ENCODE results near the gene ARFGEF3. TPM values are rescaled to one million over a fixed set of nuclear protein-coding genes. Genes with fewer than 3 reads are reported as not detected.

ARFGEF3 gene
- polyA plus RNA-seq, 1 of the 3 experiments (the other 2 are of a cell fraction) = not detected

DNA sequence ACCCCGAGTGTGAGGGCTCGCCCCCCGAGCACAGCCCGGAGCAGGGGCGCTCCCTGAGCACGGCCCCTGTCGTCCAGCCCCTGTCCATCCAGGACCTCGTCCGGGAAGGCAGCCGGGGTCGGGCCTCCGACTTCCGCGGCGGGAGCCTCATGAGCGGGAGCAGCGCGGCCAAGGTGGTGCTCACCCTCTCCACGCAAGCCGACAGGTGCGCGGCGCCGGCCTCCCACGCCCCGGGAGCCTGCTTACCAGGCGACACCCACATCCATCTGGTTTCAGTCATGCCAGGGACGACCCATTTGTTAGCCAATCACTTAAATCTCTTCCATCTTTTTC is 130.1 kb downstream of the ARFGEF3 start:
- no peaks in the 10 kb centered on the region for H3K4me1 ChIP-seq (ENCODE audit: control insufficient read depth in 1 of 2, insufficient read depth in 2 of 2, low read depth in 1 of 2, low read length in 1 of 2)
- POLR2A ChIA-PET = no interaction called here
- no peak overlapping the region for H3K27ac ChIP-seq (ENCODE audit: low read depth in 2 of 2, low read length in 1 of 2)
- no peaks in the 10 kb centered on the region for H3K79me2 ChIP-seq (ENCODE audit: insufficient read depth)
- no peak overlapping the region for H3K9ac ChIP-seq
- H3K4me2 ChIP-seq = no peak overlapping the region
- TF ChIP-seq EP300 (IDR thresholded peaks at IDR 0.05; ENCODE audit: borderline replicate concordance in 1 of 2, low read depth in 1 of 2, low read length in 1 of 2) = no peak
- no peak for TF ChIP-seq IRF3 (IDR thresholded peaks at IDR 0.05; ENCODE audit: low read depth, low read length)
- no peak for TF ChIP-seq POLR2AphosphoS5 (IDR thresholded peaks at IDR 0.05; ENCODE audit: low read depth, low read length)
- no peak for TF ChIP-seq TAF1 (IDR thresholded peaks at IDR 0.05; ENCODE audit: borderline replicate concordance, low read depth, low read length)
- TF ChIP-seq GATA2 (CRISPR knock-in tag; IDR thresholded peaks at IDR 0.05) = no peak
- TF ChIP-seq, protein P1, sequence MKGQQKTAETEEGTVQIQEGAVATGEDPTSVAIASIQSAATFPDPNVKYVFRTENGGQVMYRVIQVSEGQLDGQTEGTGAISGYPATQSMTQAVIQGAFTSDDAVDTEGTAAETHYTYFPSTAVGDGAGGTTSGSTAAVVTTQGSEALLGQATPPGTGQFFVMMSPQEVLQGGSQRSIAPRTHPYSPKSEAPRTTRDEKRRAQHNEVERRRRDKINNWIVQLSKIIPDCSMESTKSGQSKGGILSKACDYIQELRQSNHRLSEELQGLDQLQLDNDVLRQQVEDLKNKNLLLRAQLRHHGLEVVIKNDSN (IDR thresholded peaks at IDR 0.05; ENCODE audit: borderline replicate concordance, low read depth) = no peak
- 0 out of 2 replicates have a peak, but pooled peaks cover 4% of the 10 kb centered on the region for H3K27me3 ChIP-seq (ENCODE audit: insufficient read depth)
- CTCF ChIA-PET = no interaction called here
- no peak overlapping the region for H2AFZ ChIP-seq (ENCODE audit: low read depth)
- H3F3A ChIP-seq (replicated peaks; ENCODE audit: insufficient read depth) = no peaks in the 10 kb centered on the region
- no peak overlapping the region for H3K4me3 ChIP-seq (ENCODE audit: low read depth in 2 of 2, low read length in 1 of 2)
- WGBS (ENCODE audit: low lambda C conversion rate) = 0% methylated on average over 1 of the region's 28 CpGs
- no peaks in the 10 kb centered on the region for H3K9me2 ChIP-seq
- no peaks in the 10 kb centered on the region for H3K9me3 ChIP-seq
- no peaks in the 10 kb centered on the region for H4K20me1 ChIP-seq (ENCODE audit: insufficient read depth)
- H3K36me3 ChIP-seq (replicated peaks in 1 of 2; ENCODE audit: control insufficient read depth in 1 of 2, insufficient read depth in 2 of 2, low read length in 1 of 2) = no peaks in the 10 kb centered on the region
- peak; percentile 9 for DNase-seq

- H3K27ac ChIP-seq (ENCODE audit: low read depth in 2 of 2, low read length in 1 of 2) = no peak overlapping the region
- 0 out of 2 replicates have a peak, but pooled peaks cover 4% of the 10 kb centered on the region for H3K27me3 ChIP-seq (ENCODE audit: insufficient read depth)
- no peaks in the 10 kb centered on the region for H3F3A ChIP-seq (replicated peaks; ENCODE audit: insufficient read depth)
- no peak overlapping the region for H3K4me3 ChIP-seq (ENCODE audit: low read depth in 2 of 2, low read length in 1 of 2)
- H2AFZ ChIP-seq (ENCODE audit: low read depth) = no peak overlapping the region
- ChIA-PET POLR2A (no interaction called here), CTCF (no interaction called here)
- no peaks in the 10 kb centered on the region for H3K9me2 ChIP-seq
- DNase-seq = no peak
- no peaks in the 10 kb centered on the region for H3K36me3 ChIP-seq (replicated peaks in 1 of 2; ENCODE audit: control insufficient read depth in 1 of 2, insufficient read depth in 2 of 2, low read length in 1 of 2)
- H3K4me1 ChIP-seq (ENCODE audit: control insufficient read depth in 1 of 2, insufficient read depth in 2 of 2, low read depth in 1 of 2, low read length in 1 of 2) = no peaks in the 10 kb centered on the region
- H3K4me2 ChIP-seq = no peak overlapping the region
- no peak overlapping the region for H3K9ac ChIP-seq
- TF ChIP-seq, protein P2, sequence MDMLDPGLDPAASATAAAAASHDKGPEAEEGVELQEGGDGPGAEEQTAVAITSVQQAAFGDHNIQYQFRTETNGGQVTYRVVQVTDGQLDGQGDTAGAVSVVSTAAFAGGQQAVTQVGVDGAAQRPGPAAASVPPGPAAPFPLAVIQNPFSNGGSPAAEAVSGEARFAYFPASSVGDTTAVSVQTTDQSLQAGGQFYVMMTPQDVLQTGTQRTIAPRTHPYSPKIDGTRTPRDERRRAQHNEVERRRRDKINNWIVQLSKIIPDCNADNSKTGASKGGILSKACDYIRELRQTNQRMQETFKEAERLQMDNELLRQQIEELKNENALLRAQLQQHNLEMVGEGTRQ (IDR thresholded peaks at IDR 0.05; ENCODE audit: borderline replicate concordance, low read depth, low read length) = no peak
- TF ChIP-seq, protein P1 (IDR thresholded peaks at IDR 0.05; ENCODE audit: borderline replicate concordance, low read depth) = no peak
- TF ChIP-seq RAD21 (IDR thresholded peaks at IDR 0.05; ENCODE audit: low read length) (no peak), GABPA (IDR thresholded peaks at IDR 0.05; ENCODE audit: low read depth) (no peak), GATA2 (CRISPR knock-in tag; IDR thresholded peaks at IDR 0.05) (no peak), YY1 (IDR thresholded peaks at IDR 0.05; ENCODE audit: low read depth) (no peak), MEF2A (IDR thresholded peaks at IDR 0.05; ENCODE audit: borderline replicate concordance, low read depth) (no peak), JUND (IDR thresholded peaks at IDR 0.05) (no peak), REST (IDR thresholded peaks at IDR 0.05; ENCODE audit: low read depth, low read length) (no peak)
- TF ChIP-seq, protein P3, sequence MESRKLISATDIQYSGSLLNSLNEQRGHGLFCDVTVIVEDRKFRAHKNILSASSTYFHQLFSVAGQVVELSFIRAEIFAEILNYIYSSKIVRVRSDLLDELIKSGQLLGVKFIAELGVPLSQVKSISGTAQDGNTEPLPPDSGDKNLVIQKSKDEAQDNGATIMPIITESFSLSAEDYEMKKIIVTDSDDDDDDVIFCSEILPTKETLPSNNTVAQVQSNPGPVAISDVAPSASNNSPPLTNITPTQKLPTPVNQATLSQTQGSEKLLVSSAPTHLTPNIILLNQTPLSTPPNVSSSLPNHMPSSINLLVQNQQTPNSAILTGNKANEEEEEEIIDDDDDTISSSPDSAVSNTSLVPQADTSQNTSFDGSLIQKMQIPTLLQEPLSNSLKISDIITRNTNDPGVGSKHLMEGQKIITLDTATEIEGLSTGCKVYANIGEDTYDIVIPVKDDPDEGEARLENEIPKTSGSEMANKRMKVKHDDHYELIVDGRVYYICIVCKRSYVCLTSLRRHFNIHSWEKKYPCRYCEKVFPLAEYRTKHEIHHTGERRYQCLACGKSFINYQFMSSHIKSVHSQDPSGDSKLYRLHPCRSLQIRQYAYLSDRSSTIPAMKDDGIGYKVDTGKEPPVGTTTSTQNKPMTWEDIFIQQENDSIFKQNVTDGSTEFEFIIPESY (IDR thresholded peaks at IDR 0.05; ENCODE audit: borderline replicate concordance, low read depth) = no peak
- no peaks in the 10 kb centered on the region for H3K79me2 ChIP-seq (ENCODE audit: insufficient read depth)
- no peaks in the 10 kb centered on the region for H3K9me3 ChIP-seq
- H4K20me1 ChIP-seq (ENCODE audit: insufficient read depth) = no peaks in the 10 kb centered on the region
- WGBS (ENCODE audit: low lambda C conversion rate) = 29% methylated on average over 6 of the region's 6 CpGs
Measured at GRCh38 chr6:138292482-138292881, 130.7 kb downstream of the ARFGEF3 start.
